Stimulated activated naive CD8-positive, alpha-beta T cell treated with anti-CD3 and anti-CD28 coated beads, Interleukin-15, Interleukin-2, amounts not matched to agents 100 U/mL and 50 U/mL, for 24 hours (primary cell): ENCODE results near the gene ATAD3C.
A peak's percentile ranks its signal among the peaks of the same experiment; 100 is the strongest.
"Not testable (repeated sequence)": the region's sequence is repeated elsewhere in the genome, so short reads cannot be mapped to it uniquely, and the experiment has no call there.

Experiments
- ATAC-seq: fragments of 150-1000 bp; cut with Tn5 transposase; one replicate; pipeline ENCODE4 v1.10.0; 2021
- DNase-seq: peaks from one replicate; pipeline ENCODE4 v3.0.0; 2021

ATAD3C gene

DNA sequence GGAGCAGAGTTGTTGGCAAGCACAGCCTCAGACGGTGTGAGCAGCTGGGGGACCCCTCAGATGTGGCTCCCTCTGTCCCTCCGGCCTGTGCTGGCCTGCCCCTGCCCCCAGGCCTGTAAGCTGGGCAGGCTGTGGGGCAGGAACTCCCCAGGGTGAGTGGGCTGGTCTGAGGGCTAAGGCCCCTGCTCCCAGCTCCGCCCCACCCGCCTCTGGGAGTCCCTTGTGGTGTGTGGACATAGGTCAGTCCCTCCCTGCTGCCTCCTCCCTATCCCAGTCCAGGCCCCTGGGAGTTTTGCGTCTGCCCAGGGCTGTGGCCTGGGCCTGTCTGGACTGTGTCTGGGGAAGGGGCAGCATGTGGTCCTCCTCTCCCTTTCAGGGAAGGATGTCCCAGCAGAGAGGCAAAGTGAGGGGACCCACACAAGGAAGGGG lies 17.6 kb upstream of the ATAD3C start:
- DNase-seq (no peak), ATAC-seq (no peak)

DNA sequence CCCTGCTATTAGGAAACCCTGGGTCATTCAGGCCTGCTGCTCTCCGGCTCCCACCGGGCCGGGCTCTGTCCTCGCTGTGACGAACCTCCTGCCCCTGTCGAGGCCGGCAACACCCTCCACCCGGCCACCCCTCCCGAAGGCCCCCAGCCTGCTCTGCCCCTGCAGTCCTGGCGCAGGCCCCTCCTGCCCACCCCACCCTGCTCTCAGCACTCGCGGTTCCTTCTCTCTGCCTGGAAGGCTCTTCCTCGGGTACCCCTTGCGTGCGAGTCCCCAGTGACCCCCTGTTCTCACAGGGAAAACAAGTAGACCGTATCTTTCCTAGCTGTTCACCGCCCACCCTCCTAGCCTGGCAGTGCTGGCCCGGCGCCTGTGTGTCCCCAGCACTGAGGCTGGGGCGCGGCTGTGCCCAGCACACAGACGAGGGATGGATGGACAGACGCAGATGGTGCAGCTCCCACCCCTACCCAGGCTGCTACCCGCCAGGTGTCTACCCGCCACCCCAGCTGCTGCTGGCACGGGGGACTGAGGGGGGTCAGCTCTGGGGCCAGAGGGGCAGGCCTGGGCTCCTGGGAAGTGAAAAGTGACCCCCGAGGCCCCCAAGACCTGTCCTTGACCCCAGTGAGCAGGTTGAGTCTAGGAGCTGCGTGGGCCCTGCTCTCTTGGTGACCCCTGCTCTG lies 17.1 kb upstream of the ATAD3C start:
- ATAC-seq (no peak), DNase-seq (no peak)

DNA sequence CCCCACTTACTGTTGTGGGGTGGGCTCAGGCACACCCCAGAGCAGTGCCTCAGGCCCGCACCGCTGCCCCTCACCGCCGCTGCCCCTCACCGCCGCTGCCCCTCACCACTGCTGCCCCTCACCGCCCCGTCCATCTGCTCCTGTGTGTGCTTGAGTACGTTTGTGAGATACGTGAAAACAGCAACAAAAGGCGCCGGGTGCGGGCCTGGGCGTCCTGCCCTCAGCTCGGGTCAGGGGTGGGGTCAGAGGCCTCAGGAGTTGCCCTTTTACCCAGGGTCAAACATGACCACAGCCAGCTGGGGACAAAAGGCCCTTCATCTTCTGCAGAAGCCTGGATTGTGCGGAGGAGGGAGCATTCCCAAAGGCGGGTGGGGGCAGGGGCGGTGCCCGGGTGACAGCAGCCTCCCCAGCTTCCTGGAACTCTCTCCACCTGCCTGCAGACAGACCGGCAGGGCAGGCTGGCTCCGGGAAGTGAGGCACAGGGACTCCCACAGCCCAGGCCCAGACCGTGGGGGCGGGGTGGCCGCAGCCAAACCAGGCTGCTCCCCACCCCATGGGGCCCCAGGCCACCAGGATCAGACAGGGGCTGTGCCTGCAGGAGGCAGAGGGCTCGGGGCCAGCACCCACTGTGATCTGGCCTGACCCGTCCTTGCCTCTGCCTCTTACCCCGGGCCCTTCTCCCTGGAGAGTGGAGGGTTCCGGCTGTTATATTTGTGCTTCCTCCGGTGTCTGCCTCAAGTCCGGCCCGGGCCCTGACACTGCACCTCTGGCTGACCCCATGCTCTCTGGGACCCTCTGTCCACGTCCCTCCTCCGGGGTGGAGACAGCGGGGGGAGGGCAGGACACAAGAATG lies 16.3 kb upstream of the ATAD3C start:
- ATAC-seq (no peak), DNase-seq (peak; percentile 32)

DNA sequence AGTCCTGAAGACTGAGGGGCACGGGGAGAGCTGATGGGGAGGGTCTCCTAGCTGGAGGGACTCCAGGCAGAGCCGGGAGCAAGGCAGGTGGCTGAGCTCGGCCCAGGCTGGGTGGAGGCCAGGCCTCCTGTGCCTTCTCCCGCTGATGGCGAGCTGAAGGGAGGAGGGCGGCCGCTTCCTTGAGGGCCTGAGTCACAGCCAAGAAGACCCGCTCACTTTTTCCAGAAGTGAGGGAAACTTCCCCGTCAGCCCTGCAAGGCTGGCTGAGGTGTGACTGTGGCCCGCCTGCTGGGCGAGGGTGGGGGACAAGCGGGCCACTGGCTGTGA lies 15.7 kb upstream of the ATAD3C start:
- DNase-seq, result peak; percentile 80
- peak; percentile 87 for ATAC-seq

DNA sequence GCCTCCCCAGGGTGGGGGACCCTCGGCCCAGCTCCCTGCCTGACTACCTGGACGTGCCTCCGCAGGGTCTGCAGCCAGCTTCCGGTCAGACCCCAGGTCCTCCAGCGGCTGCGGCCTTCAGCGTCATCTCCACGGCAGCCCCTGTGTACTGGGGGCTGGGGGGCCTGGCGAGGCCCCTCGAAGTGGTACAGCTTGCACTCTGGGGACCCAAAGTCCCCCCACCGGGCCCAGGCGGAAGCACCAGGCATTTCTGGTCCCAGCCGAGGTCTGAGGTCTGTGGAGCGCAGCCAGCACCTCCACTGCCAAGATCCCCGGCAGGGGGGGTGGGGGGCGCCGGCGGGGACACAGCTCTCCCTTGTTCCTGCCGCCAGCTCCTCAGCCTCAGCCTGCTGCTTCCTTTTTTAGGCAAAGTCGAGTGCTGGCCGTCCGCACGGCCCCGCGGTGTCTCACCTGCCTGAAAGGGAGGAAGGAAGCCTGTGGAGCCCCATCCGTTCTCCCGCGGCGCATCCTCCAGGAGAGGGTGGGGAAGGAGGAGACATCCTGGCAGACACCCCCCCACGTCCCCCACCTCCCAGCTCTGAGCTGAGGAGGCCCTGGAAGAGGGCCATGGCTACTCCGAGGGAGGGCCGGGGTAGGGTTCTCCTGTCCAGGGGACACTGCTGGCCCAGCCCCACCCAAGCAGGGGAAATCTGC lies 15.2 kb upstream of the ATAD3C start:
- ATAC-seq (peak; percentile 10), DNase-seq (peak; percentile 48)

DNA sequence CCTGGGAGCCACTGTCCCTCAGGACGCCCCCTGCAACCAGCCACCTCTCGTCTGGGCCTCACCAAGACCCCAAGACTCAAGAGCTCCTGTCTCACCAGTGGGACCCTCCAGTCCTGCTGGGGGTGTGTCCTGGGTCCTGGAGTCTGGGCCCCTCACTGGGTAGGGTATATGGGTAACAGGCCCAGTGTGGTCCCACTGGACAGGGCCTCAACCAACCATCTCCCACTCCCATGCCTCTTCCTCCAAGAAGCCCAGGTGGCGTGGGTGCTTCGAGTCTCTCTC lies 14.7 kb upstream of the ATAD3C start:
- DNase-seq (no peak), ATAC-seq (no peak)

DNA sequence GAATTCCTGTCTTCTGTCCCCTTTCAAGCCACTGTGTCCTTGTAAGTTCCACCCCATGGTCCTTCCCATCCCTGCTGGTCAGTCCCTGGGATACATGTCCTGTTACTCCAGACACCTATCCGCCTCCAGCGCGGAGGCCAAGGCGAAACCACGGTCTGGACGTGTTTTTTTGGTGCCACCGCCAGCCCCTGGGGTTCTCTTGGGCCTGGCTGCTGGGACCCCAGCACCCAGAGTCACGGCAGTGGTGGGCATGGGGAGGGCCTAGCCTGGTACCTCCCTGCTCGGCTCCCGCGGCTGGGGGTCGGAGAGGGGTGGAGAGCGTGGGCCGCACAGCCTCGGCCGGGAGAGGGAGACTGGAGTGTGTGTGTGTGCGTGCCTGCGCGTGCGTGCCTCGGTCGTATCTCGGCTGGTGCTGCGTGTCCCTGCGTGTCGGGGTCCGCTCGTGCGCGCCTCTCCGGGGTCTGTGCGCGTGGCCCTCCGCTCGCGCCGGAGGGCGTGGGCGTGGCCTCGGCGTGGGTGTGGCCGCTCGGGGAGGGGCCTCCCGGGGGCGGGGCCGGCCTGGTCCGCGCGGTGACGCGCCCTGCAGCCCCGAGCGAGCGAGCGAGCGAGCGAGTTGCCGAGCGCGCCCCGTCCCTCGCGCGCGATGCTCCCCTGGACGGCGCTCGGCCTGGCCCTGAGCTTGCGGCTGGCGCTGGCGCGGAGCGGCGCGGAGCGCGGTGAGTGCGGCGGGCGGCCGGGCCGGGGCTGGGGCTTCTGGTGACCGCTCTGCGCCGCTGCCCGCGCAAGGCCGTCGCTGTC lies 14.2 kb upstream of the ATAD3C start, which contains the start of gene VWA1:
Gene VWA1 (plus strand): TSS at position 585 of the 798 bp plus-strand sequence. CDS start 59 bp downstream, at position 644.
- DNase-seq (peak; percentile 83), ATAC-seq (peak; percentile 47)

DNA sequence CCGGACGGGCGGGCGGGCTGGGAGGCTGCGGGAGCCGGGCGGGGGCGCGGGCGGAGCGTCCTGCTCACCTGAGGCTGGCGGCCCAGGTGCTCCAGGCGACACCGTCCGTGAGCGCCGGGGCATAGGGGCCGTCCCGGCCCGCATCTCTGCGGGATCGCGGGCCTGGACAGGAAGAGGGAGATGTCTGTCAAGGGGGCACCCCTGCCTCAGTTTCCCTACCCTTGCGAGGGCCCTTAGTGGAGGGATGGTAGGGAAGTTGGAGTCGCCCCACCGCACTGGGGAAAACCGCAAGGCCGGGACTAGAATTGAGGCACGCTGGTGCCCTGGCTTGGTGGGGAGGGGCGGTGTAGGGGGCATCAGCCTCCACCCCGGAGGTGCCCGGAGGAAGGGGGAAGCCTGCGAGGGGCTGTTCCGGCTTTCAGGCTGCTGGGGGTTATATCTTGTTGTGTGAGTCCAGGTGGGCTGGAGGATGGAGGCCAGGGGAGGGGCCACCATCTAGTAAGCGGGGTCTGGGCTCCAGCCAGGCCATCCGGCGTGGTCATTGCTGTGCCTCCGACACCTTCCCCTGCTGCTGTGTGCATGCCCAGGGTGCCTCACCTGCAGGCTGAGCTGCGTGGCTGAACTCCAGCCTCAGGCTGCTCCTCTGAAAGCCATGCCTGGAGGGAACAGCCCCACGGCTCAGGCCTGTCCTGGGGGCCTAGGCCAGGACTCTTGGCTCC lies 13.4 kb upstream of the ATAD3C start:
- DNase-seq, result no peak
- no peak for ATAC-seq

DNA sequence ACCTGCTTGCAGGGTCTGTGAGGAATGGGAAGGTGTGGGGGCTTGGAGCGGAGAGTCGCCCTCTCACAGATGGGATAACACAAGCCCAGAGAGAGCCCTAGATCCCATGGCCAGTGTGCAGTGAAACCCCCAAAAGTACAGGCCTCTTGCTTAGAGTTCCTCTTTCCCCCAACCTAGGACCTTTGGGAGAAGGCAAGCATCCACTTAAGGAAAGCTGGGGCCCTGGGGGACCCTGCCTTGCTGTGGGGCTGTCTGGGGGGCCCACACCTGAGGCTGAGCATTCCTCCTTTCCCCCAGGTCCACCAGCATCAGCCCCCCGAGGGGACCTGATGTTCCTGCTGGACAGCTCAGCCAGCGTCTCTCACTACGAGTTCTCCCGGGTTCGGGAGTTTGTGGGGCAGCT lies 12.9 kb upstream of the ATAD3C start:
- ATAC-seq (no peak), DNase-seq (no peak)

DNA sequence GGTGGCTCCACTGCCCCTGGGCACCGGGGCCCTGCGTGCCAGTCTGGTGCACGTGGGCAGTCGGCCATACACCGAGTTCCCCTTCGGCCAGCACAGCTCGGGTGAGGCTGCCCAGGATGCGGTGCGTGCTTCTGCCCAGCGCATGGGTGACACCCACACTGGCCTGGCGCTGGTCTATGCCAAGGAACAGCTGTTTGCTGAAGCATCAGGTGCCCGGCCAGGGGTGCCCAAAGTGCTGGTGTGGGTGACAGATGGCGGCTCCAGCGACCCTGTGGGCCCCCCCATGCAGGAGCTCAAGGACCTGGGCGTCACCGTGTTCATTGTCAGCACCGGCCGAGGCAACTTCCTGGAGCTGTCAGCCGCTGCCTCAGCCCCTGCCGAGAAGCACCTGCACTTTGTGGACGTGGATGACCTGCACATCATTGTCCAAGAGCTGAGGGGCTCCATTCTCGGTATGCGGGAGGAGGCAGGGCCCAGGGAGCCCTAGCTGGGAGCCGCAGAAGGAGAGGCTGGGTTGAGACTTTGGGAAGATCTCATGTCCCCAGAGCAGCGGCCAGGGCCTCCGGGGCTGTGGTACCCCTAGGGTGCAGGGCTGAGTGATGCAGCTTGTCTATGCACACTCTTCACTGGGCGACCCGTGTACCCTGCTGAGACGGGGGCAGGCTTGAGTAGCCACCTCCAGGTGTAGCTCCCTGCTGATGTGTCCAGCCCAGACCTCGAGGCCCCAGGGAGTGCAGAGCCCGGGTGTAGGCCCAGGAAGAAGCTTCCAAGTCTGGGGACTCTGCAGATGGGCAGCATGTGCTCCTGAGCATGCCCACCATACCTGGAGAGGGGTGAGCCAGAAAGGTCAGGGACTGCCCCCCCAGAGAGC lies 12.2 kb upstream of the ATAD3C start:
- DNase-seq (no peak), ATAC-seq (no peak)

DNA sequence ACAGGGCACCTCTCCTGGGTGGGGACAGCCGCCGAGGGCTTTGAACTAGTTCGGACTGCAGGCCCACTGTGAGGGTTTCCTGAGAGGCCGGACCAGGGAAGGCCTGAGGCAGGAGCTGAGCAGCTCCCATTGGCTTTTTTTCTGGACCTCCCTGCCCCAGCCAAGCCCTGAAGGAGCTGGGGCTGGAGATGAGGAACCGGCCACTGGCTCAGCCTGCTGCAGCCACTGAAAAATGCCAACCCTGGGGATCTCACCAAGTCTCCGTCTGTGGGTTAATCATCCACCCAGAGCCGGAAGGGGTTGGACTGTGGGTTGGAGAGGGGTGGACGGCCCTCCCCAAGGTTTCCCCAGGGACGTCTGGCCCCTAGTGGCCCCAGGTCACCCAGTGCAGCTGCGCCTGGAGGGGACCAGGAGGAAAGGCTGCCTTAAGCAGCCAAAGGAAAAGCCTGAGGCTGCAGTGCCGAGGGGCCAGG lies 11.5 kb upstream of the ATAD3C start:
- no peak for ATAC-seq
- no peak for DNase-seq

DNA sequence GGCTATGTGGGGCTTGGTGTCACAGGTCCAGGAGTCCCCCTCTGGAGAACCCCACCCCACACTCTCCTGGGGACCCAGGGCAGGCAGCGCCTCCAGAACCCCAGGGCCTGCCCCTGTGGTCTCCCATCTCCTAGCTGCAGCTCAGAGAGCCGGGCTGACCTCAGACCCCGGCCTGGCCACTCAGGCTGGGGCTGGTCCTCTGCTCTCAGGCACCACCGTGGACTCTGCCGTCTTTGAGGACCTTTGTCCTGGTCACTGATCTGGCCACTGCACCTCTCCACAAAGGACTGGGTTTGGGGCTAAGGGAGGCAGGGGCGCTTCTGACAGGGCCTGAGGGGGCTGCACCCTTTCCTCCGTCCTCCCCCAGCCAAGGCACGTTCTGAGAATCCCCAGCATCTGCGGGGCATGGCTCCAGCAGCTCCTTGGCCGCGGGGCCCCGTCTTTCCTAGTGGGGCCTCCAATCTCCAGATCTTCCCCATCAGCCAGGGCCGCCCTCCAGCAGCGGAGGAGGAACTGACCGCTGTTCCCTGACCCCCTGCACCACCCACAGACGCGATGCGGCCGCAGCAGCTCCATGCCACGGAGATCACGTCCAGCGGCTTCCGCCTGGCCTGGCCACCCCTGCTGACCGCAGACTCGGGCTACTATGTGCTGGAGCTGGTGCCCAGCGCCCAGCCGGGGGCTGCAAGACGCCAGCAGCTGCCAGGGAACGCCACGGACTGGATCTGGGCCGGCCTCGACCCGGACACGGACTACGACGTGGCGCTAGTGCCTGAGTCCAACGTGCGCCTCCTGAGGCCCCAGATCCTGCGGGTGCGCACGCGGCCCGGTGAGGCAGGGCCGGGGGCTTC lies 10.7 kb upstream of the ATAD3C start:
- no peak for ATAC-seq
- DNase-seq, result no peak

DNA sequence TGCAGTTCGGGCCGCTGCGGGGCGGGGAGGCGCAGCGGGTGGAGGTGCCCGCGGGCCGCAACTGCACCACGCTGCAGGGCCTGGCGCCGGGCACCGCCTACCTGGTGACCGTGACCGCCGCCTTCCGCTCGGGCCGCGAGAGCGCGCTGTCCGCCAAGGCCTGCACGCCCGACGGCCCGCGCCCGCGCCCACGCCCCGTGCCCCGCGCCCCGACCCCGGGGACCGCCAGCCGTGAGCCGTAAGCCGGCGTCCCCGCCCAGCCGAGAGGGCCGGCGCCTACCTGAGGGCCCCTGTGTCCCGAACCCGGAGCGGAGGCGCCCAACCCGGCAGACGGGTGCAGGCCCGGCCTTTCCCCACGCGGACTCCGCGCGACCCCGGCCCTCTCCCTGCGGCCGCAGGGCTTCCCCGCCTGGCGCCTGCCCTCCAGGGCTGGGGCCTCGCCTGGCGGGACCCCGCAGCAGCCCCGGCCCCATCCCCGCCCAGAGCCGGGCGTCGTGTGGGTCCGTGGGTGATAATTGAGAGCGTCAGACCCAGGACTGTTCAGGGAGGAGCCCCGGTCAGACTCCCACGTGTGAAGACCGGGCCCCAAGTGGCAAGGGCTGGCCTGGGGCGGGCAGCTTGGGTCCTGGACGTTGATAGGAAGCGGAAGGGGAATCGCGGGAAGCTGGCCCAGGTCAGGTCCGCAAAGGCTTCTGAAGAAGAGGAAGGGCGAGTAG lies 9.8 kb upstream of the ATAD3C start:
- DNase-seq (no peak), ATAC-seq (no peak)

DNA sequence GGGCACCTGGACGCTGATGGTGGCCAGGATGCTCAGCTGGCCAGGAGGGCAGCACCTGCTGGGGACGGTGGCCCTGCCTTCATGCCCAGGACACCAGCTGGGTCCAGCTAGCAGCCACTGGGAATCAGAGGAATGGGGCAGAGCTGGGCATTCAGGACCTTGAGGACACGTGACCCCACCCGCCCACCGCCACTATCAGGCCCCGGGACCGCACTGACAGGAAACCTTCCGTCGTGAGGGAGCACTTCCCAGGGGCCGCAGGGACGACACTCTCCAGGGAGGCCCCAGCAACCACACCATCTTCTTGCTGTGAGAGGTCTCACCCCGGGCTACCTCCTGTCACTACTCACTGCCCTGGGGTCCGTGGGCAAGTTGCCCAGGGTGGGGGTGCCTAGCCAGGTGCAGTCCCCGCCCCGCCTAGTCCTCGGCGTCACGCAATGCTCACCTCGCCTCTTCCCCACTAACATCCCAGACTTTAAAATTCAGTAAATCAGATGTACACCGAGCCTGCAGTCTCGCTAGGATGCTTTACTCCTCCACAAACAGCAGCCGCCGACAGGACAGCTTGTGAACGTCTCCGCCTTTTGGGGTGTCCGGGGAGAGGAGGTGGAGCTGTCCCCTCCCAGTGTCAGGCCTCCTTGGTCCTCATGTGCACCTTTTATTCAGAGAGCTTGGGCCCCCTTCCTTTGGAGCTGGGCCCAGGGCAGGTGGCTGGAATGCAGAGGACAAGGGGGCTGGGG lies 9.1 kb upstream of the ATAD3C start:
- ATAC-seq (no peak), DNase-seq (no peak)

DNA sequence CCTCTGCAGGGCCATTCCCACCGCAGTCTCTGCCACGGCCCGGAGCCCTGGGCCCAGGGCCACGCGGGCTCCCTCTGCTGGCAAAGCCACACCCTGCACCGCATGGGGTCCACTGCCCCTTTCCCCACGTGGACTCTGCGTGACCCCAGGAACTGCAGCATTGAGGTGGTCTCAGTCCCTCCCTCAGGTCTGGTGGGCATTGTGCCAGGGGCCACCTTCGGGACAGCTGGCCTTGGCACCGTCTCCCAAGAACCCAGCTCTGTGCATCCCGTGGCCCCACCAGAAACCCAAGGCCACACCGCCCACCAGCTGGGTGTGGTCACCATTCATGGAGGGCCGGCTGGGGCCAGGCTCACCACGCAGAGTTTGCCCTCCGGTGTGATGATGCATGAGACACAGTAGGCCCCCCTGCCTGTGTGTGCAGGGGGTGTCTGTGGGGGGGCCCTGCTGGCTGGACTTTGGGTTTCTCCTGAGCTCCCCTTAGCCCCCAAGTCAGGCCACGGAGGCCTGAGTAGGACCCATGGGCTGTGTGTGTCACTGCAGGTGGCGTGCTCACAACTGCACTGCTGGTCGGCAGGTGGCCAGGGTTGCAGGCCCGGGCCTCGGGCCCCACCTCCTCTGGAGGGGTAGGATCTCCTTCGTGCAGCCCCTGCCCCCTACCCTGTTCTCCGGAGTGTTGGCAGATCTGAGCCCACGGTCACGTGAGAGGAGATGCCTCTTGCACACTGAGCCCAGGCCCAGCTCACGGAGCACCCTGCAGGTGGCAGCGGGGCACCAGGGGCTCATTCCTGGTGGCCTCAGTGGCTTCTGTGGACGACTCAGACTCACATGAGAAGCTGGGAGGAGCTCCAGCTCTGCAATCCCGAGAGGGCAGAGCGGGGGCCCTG lies 8.2 kb upstream of the ATAD3C start:
- ATAC-seq, result peak; percentile 68
- DNase-seq, result peak; percentile 82

DNA sequence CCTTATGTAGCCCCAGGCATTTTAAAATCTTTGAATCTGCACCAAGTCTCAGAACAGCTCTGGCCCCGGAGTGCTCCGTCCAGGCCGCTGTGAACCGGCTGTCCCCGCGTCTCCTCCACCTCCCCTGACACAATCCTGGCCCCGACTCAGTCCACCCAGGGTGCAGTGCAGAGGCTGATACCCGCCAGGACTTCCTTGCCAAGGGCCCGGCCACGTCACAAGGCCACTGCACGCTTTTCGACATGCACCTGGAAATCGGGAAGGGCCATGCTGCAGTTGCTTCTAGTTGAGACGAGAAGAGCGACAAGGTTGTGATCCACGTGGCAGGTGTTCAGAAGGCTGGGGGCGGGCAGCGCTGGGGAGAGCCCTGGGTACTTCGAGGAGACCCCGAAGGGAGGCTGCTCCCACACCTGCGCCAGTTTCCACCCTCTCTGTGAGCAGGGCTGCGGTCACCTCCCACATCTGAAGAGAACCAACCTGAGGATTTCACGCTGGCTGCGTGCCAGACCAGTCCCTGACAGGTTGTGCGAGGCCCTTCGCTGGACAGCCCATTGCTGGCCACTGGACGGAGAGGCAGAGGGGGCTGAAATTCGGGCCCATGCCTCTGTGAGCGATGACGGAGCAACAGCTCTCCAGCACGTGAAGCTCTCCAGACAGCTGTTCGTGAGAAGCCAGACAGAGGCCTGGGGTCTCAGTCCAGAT lies 7.3 kb upstream of the ATAD3C start:
- DNase-seq (no peak), ATAC-seq (no peak)

DNA sequence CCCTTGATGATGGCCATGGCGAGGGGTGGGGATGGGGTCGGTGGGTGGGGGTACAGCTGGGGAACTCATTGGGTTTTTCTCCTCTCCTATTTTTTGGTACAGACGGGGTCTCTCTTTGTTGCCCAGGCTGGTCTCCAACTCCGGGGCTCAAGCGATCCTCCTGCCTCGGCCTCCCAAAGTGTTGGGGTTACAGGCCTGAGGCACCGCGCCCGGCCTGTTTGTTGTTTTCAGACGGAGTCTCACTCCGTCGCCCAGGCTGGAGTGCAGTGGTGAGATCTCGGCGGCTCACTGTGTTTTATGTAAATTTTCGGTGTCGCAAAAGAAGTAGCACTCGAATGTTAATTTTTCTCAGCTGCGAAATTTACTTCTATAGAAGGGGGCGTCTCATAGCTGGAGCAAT lies 2.9 kb upstream of the ATAD3C start:
- not testable (repeated sequence) for ATAC-seq, DNase-seq
